PFSK-1 (cell line): ENCODE measurements around the gene ERFL.

Source experiments
- FOXP2 ChIP-seq: optimal IDR thresholded peaks from 2 replicates; pipeline ENCODE3; 2011; ENCODE audit warnings: borderline replicate concordance, control low read depth, inconsistent platforms; ENCODE audit not compliant: insufficient read depth; ENCODE audit errors: extremely low read length, extremely low read depth
- POLR2AphosphoS5 ChIP-seq: IDR thresholded peaks from 2 replicates; pipeline ENCODE4 v1.6.1; 2012; ENCODE audit warnings: low read depth, mild to moderate bottlenecking, control low read depth, low read length, moderate library complexity
- SIN3A ChIP-seq: IDR thresholded peaks from 2 replicates; pipeline ENCODE4 v1.6.1; 2012; ENCODE audit warnings: mild to moderate bottlenecking, low read length, moderate library complexity, borderline replicate concordance; ENCODE audit not compliant: insufficient read depth
- TAF1 ChIP-seq: IDR thresholded peaks from 2 replicates; pipeline ENCODE4 v1.6.1; 2012; ENCODE audit warnings: low read length, control low read depth, borderline replicate concordance; ENCODE audit not compliant: insufficient read depth
- TF ChIP-seq, protein P1 (sequence below), 2 experiments: IDR thresholded peaks; 2 replicates each; pipeline versions ENCODE4 v1.6.1 to v1.8.0; 2011 to 2012; ENCODE audit warnings: low read depth in 2 of 2, low read length in 2 of 2, control low read depth in 1 of 2, inconsistent platforms in 1 of 2, mild to moderate bottlenecking in 1 of 2, moderate library complexity in 1 of 2; ENCODE audit not compliant: insufficient read depth in 1 of 2

- no peak for TF ChIP-seq SIN3A
- no peak for TF ChIP-seq TAF1
- no peak for TF ChIP-seq FOXP2
- TF ChIP-seq POLR2AphosphoS5 = no peak
- TF ChIP-seq, protein P1, sequence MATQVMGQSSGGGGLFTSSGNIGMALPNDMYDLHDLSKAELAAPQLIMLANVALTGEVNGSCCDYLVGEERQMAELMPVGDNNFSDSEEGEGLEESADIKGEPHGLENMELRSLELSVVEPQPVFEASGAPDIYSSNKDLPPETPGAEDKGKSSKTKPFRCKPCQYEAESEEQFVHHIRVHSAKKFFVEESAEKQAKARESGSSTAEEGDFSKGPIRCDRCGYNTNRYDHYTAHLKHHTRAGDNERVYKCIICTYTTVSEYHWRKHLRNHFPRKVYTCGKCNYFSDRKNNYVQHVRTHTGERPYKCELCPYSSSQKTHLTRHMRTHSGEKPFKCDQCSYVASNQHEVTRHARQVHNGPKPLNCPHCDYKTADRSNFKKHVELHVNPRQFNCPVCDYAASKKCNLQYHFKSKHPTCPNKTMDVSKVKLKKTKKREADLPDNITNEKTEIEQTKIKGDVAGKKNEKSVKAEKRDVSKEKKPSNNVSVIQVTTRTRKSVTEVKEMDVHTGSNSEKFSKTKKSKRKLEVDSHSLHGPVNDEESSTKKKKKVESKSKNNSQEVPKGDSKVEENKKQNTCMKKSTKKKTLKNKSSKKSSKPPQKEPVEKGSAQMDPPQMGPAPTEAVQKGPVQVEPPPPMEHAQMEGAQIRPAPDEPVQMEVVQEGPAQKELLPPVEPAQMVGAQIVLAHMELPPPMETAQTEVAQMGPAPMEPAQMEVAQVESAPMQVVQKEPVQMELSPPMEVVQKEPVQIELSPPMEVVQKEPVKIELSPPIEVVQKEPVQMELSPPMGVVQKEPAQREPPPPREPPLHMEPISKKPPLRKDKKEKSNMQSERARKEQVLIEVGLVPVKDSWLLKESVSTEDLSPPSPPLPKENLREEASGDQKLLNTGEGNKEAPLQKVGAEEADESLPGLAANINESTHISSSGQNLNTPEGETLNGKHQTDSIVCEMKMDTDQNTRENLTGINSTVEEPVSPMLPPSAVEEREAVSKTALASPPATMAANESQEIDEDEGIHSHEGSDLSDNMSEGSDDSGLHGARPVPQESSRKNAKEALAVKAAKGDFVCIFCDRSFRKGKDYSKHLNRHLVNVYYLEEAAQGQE (IDR thresholded peaks at IDR 0.05; ENCODE audit: insufficient read depth in 1 of 2, low read depth in 2 of 2, low read length in 2 of 2) = no peak
Measured at GRCh38 chr19:41925208-41926003, 2.8 kb downstream of the ERFL start.
